HEK293T (cell line): Measurements from ENCODE around the gene GAS2L1.

Experiments used
- ARNT ChIP-seq: fragments of 450-650 bp; IDR thresholded peaks from 2 replicates; pipeline ENCODE4 v1.6.1; 2017; ENCODE audit warnings: mild to moderate bottlenecking
- BHLHE40 ChIP-seq: fragments of 450-650 bp; IDR thresholded peaks from 2 replicates; pipeline ENCODE4 v1.6.1; 2016; ENCODE audit warnings: mild to moderate bottlenecking, moderate library complexity, borderline replicate concordance
- ELF4 ChIP-seq: fragments of 450-650 bp; IDR thresholded peaks from 2 replicates; pipeline ENCODE4 v1.6.1; 2017; ENCODE audit warnings: antibody characterized with exemption
- FOXA1 ChIP-seq: fragments of 450-650 bp; IDR thresholded peaks from 2 replicates; pipeline ENCODE4 v1.6.1; 2016; ENCODE audit warnings: mild to moderate bottlenecking
- FOXK2 ChIP-seq: fragments of 450-650 bp; IDR thresholded peaks from 2 replicates; pipeline ENCODE4 v1.6.1; 2016; ENCODE audit warnings: mild to moderate bottlenecking
- FOXM1 ChIP-seq: fragments of 450-650 bp; IDR thresholded peaks from 2 replicates; pipeline ENCODE4 v1.6.1; 2017; ENCODE audit warnings: mild to moderate bottlenecking, borderline replicate concordance
- HDGF ChIP-seq: fragments of 450-650 bp; IDR thresholded peaks from 2 replicates; pipeline ENCODE4 v1.6.1; 2017; ENCODE audit warnings: antibody characterized with exemption, borderline replicate concordance
- L3MBTL2 ChIP-seq: fragments of 450-650 bp; conservative IDR thresholded peaks from 2 replicates; pipeline ENCODE4 v1.6.1; 2016; ENCODE audit warnings: mild to moderate bottlenecking
- LEF1 ChIP-seq: fragments of 450-650 bp; IDR thresholded peaks from 2 replicates; pipeline ENCODE4 v1.6.1; 2017; ENCODE audit warnings: mild to moderate bottlenecking, borderline replicate concordance
- NFRKB ChIP-seq: fragments of 450-650 bp; IDR thresholded peaks from 2 replicates; pipeline ENCODE4 v1.6.1; 2016; ENCODE audit warnings: mild to moderate bottlenecking, moderate library complexity
- SP1 ChIP-seq: fragments of 450-650 bp; IDR thresholded peaks from 2 replicates; pipeline ENCODE4 v1.6.1; 2017
- SUZ12 ChIP-seq: fragments of 450-650 bp; IDR thresholded peaks from 2 replicates; pipeline ENCODE4 v1.6.1; 2016; ENCODE audit warnings: mild to moderate bottlenecking
- TARDBP ChIP-seq: fragments of 450-650 bp; IDR thresholded peaks from 2 replicates; pipeline ENCODE4 v1.6.1; 2016
- TF ChIP-seq, protein P1 (sequence below): fragments of 450-650 bp; IDR thresholded peaks from 2 replicates; pipeline ENCODE4 v1.6.1; 2016

DNA sequence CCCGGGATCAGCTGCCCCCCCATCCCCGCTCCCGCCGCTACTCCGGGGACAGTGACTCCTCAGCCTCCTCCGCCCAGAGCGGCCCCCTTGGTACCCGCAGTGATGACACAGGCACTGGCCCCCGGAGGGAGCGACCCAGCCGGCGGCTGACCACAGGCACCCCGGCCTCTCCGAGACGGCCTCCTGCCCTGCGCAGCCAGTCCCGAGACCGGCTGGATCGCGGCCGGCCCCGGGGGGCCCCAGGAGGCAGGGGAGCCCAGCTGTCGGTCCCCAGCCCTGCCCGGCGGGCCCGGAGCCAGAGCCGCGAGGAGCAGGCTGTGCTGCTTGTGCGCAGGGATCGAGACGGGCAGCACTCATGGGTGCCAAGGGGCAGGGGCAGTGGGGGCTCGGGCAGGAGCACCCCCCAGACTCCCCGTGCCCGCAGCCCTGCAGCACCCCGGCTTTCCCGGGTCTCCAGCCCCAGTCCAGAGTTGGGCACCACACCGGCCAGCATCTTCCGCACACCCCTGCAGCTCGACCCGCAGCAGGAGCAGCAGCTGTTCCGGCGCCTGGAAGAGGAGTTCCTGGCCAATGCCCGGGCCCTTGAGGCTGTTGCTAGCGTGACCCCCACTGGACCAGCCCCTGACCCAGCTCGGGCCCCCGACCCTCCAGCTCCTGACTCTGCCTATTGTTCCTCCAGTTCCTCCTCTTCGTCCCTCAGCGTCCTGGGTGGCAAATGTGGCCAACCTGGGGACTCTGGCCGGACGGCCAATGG is 5.2 kb downstream of the GAS2L1 start:
- TF ChIP-seq NFRKB: no peak
- no peak for TF ChIP-seq TARDBP
- no peak for TF ChIP-seq L3MBTL2
- TF ChIP-seq FOXM1: no peak
- no peak for TF ChIP-seq FOXA1
- TF ChIP-seq BHLHE40: no peak
- no peak for TF ChIP-seq SUZ12
- no peak for TF ChIP-seq SP1
- TF ChIP-seq ARNT: no peak
- TF ChIP-seq HDGF: no peak
- no peak for TF ChIP-seq LEF1
- TF ChIP-seq, protein P1, sequence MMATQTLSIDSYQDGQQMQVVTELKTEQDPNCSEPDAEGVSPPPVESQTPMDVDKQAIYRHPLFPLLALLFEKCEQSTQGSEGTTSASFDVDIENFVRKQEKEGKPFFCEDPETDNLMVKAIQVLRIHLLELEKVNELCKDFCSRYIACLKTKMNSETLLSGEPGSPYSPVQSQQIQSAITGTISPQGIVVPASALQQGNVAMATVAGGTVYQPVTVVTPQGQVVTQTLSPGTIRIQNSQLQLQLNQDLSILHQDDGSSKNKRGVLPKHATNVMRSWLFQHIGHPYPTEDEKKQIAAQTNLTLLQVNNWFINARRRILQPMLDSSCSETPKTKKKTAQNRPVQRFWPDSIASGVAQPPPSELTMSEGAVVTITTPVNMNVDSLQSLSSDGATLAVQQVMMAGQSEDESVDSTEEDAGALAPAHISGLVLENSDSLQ: no peak
- TF ChIP-seq ELF4: no peak
- no peak for TF ChIP-seq FOXK2
